Fibroblast of lung (primary cell): ENCODE measurements around the gene TMEM163.

Source experiments
- CTCF ChIP-seq, 2 donors: IDR thresholded peaks in 1 of 2; conservative IDR thresholded peaks in 1 of 2; 1 replicate in 1 of 2; 2 replicates in 1 of 2; pipeline ENCODE4 v1.5.1; 2011 to 2012; ENCODE audit warnings: low read length in 2 of 2, control low read depth in 1 of 2, inconsistent platforms in 1 of 2, low read depth in 1 of 2, mild to moderate bottlenecking in 1 of 2
- EZH2 ChIP-seq: IDR thresholded peaks from 2 replicates; pipeline ENCODE4 v1.5.1; 2012; ENCODE audit warnings: low read length, control low read depth, mild to moderate bottlenecking; ENCODE audit errors: missing control alignments

DNA sequence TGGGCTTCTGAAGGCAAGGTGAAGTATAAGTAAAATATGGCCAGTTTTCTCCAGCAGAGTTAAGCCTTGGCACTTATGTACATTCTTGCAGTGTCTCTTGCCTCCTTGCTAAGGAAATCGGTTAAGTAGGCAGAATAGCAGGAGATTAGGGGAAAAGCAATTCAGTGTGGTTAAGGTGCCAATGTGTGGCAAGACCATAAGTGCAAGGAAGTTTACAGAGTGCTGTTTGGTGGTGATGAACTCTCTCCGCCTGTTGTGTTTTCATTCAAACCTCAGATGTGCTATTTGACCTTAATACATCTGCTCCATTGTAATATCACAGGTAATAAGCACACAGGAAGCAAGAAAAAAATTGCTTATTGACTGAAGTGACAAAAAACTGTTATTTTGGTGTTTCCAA is 308.8 kb downstream of the TMEM163 start:
- TF ChIP-seq CTCF (conservative IDR thresholded peaks at IDR 0.05 in 1 of 2, IDR thresholded peaks at IDR 0.05 in 1 of 2; ENCODE audit: low read depth in 1 of 2, low read length in 2 of 2) (no peak), EZH2 (no peak)
